Testis (tissue), 2 donors: ENCODE measurements around the gene CDC42BPB.

ENCODE experiments used
- CTCF ChIP-seq, 3 experiments: fragments of 450-650 bp in 2 of 3; fragments of 200-600 bp in 1 of 3; sonication (generic) in 1 of 3; IDR thresholded peaks; one replicate each; pipeline ENCODE4 v1.5.1; 2016 to 2019; ENCODE audit warnings: antibody characterized with exemption in 3 of 3, mild to moderate bottlenecking in 2 of 3, moderate library complexity in 1 of 3
- POLR2A ChIP-seq: fragments of 450-650 bp; IDR thresholded peaks from one replicate; pipeline ENCODE4 v1.6.1; 2017; ENCODE audit warnings: antibody characterized with exemption, mild to moderate bottlenecking, moderate library complexity

GRCh38 chr14:102927878-102928411 is 129.4 kb downstream of the CDC42BPB start:
- TF ChIP-seq CTCF (IDR thresholded peaks at IDR 0.05) (no peak), POLR2A (no peak)
